H9 (cell line): ENCODE data around the gene GABBR2. TPM values are rescaled to one million over a fixed set of nuclear protein-coding genes. Genes with fewer than 3 reads are reported as not detected.

Source experiments
- DNase-seq: peaks from one replicate; pipeline ENCODE4 v3.0.0-alpha.2; 2017
- H2AFZ ChIP-seq: one replicate; pipeline ENCODE4 v1.6.1; 2013; ENCODE audit warnings: mild to moderate bottlenecking, low read length, control low read depth, moderate library complexity
- H2AK5ac ChIP-seq: 2 replicates; pipeline ENCODE4 v1.6.1; 2013; ENCODE audit warnings: low read length, control low read depth, mixed read lengths; ENCODE audit not compliant: insufficient read length
- H2BK120ac ChIP-seq: one replicate; pipeline ENCODE4 v1.6.1; 2013; ENCODE audit warnings: low read depth, mild to moderate bottlenecking, low read length, control low read depth, inconsistent platforms; ENCODE audit not compliant: poor library complexity, severe bottlenecking
- H2BK12ac ChIP-seq: 2 replicates; pipeline ENCODE4 v1.6.1; 2013; ENCODE audit warnings: low read length, control low read depth, mixed read lengths, low read depth; ENCODE audit not compliant: insufficient read length
- H2BK15ac ChIP-seq: 2 replicates; pipeline ENCODE4 v1.6.1; 2013; ENCODE audit warnings: low read depth, low read length, control low read depth
- H2BK20ac ChIP-seq: one replicate; pipeline ENCODE4 v1.6.1; 2013; ENCODE audit warnings: low read depth, mild to moderate bottlenecking, low read length, control low read depth, inconsistent platforms; ENCODE audit not compliant: poor library complexity, severe bottlenecking
- H2BK5ac ChIP-seq: 2 replicates; pipeline ENCODE4 v1.6.1; 2013; ENCODE audit warnings: low read length, control low read depth, mixed read lengths; ENCODE audit not compliant: insufficient read length
- H3K14ac ChIP-seq: 2 replicates; pipeline ENCODE4 v1.6.1; 2013; ENCODE audit warnings: low read length, control low read depth; ENCODE audit not compliant: insufficient read depth
- H3K18ac ChIP-seq: 2 replicates; pipeline ENCODE4 v1.6.1; 2013; ENCODE audit warnings: low read depth, mild to moderate bottlenecking, mixed read lengths, low read length, control low read depth; ENCODE audit not compliant: insufficient read length
- H3K23ac ChIP-seq: 2 replicates; pipeline ENCODE4 v1.6.1; 2013; ENCODE audit warnings: low read length, control low read depth, mixed read lengths, low read depth; ENCODE audit not compliant: insufficient read length
- H3K23me2 ChIP-seq: 2 replicates; pipeline ENCODE4 v1.6.1; 2013; ENCODE audit warnings: low read depth, mild to moderate bottlenecking, mixed read lengths, low read length, control low read depth; ENCODE audit not compliant: insufficient read length, poor library complexity, severe bottlenecking
- H3K27ac ChIP-seq: 2 replicates; pipeline ENCODE4 v1.5.1; 2013; ENCODE audit warnings: low read length, control low read depth, mixed read lengths, low read depth; ENCODE audit not compliant: insufficient read length
- H3K27me3 ChIP-seq: 2 replicates; pipeline ENCODE4 v1.6.1; 2013; ENCODE audit warnings: low read length, control low read depth, inconsistent platforms; ENCODE audit not compliant: insufficient read depth
- H3K4ac ChIP-seq: 2 replicates; pipeline ENCODE4 v1.6.1; 2013; ENCODE audit warnings: low read depth, mild to moderate bottlenecking, control low read depth, inconsistent platforms, low read length, moderate library complexity
- H3K4me1 ChIP-seq: 2 replicates; pipeline ENCODE4 v1.6.1; 2013; ENCODE audit warnings: low read length, control low read depth, inconsistent platforms; ENCODE audit not compliant: insufficient read depth
- H3K4me2 ChIP-seq: 2 replicates; pipeline ENCODE4 v1.6.1; 2013; ENCODE audit warnings: low read length, control low read depth, mixed read lengths; ENCODE audit not compliant: insufficient read length, insufficient read depth
- H3K56ac ChIP-seq: 2 replicates; pipeline ENCODE4 v1.6.1; 2013; ENCODE audit warnings: low read depth, mild to moderate bottlenecking, mixed read lengths, low read length, control low read depth; ENCODE audit not compliant: insufficient read length
- H3K79me1 ChIP-seq: 2 replicates; pipeline ENCODE4 v1.6.1; 2013; ENCODE audit warnings: low read depth, mild to moderate bottlenecking, moderate library complexity, low read length, control low read depth, inconsistent platforms; ENCODE audit not compliant: insufficient read depth, poor library complexity, severe bottlenecking
- H3K79me2 ChIP-seq: 2 replicates; pipeline ENCODE4 v1.6.1; 2013; ENCODE audit warnings: low read length, control low read depth, inconsistent platforms; ENCODE audit not compliant: insufficient read depth
- H3K9ac ChIP-seq: 2 replicates; pipeline ENCODE4 v1.6.1; 2013; ENCODE audit warnings: low read length, control low read depth, mixed read lengths; ENCODE audit not compliant: insufficient read length; ENCODE audit errors: extremely low read depth
- H3K9me3 ChIP-seq: one replicate; pipeline ENCODE4 v1.6.1; 2013; ENCODE audit warnings: low read depth, low read length, inconsistent platforms; ENCODE audit not compliant: control insufficient read depth
- H3T11ph ChIP-seq: one replicate; pipeline ENCODE4 v1.6.1; 2013; ENCODE audit warnings: mild to moderate bottlenecking, low read length, control low read depth, inconsistent platforms
- H4K20me1 ChIP-seq: one replicate; pipeline ENCODE4 v1.6.1; 2013; ENCODE audit not compliant: control insufficient read depth, insufficient read length, insufficient read depth
- H4K5ac ChIP-seq: 2 replicates; pipeline ENCODE4 v1.6.1; 2013; ENCODE audit warnings: low read depth, mild to moderate bottlenecking, mixed read lengths, low read length, control low read depth; ENCODE audit not compliant: insufficient read length
- H4K8ac ChIP-seq: replicated peaks from 2 replicates; pipeline ENCODE4 v1.6.1; 2013; ENCODE audit warnings: low read length, control low read depth, mixed read lengths, low read depth; ENCODE audit not compliant: insufficient read length
- H4K91ac ChIP-seq: 2 replicates; pipeline ENCODE4 v1.6.1; 2013; ENCODE audit warnings: low read depth, mild to moderate bottlenecking, moderate library complexity, mixed read lengths, low read length, control low read depth; ENCODE audit not compliant: insufficient read length
- H3K27ac Mint-ChIP-seq, 3 experiments: 2 replicates in 2 of 3; 3 replicates in 1 of 3; pipeline ENCODE4 v1.8.0; 2020 to 2021; ENCODE audit warnings: mixed read lengths in 3 of 3, mild to moderate bottlenecking in 1 of 3, moderate library complexity in 1 of 3
- H3K27me3 Mint-ChIP-seq: 2 replicates; pipeline ENCODE4 v1.8.0; 2021; ENCODE audit warnings: low read depth, mild to moderate bottlenecking, moderate library complexity, mixed read lengths
- H3K36me3 Mint-ChIP-seq, 3 experiments: 2 replicates in 2 of 3; 3 replicates in 1 of 3; pipeline ENCODE4 v1.8.0; 2020 to 2021; ENCODE audit warnings: low read depth in 3 of 3, mixed read lengths in 3 of 3; ENCODE audit not compliant: insufficient read depth in 1 of 3
- H3K4me1 Mint-ChIP-seq, 2 experiments: 2 replicates each; pipeline ENCODE4 v1.8.0; 2020; ENCODE audit warnings: mixed read lengths in 2 of 2
- H3K4me3 Mint-ChIP-seq, 2 experiments: 2 replicates in 1 of 2; 3 replicates in 1 of 2; pipeline ENCODE4 v1.8.0; 2020 to 2021; ENCODE audit warnings: mild to moderate bottlenecking in 2 of 2, mixed read lengths in 2 of 2, moderate library complexity in 1 of 2
- H3K9me3 Mint-ChIP-seq, 2 experiments: 2 replicates in 1 of 2; 3 replicates in 1 of 2; pipeline ENCODE4 v1.8.0; 2020; ENCODE audit warnings: mild to moderate bottlenecking in 2 of 2, mixed read lengths in 2 of 2, moderate library complexity in 1 of 2
- CTCF ChIP-seq: fragments of 200-600 bp; sonication (generic); conservative IDR thresholded peaks from 3 replicates; pipeline ENCODE4 v1.8.0; 2021; ENCODE audit warnings: antibody characterized with exemption, mild to moderate bottlenecking
- WGBS: extraction: QIAGEN DNeasy Blood & Tissue Kit; methylation state at CpG from one replicate; pipeline ENCODE4 v1.1.7; 2013; ENCODE audit warnings: missing lambda C conversion rate, low lambda C conversion rate, mixed read lengths; ENCODE audit not compliant: insufficient read length; ENCODE audit errors: extremely low coverage; 5-methylcytosine and 5-hydroxymethylcytosine counted together
- total RNA-seq: library from RNA; stranded (reverse); gene quantifications from 2 replicates; pipeline ENCODE4 v1.2.1, GENCODE V29; 2021

GABBR2 gene
- total RNA-seq, 1 experiment from 2014 or later, result 0.66 TPM

- H2AK5ac ChIP-seq, result no peak overlapping the region
- H3K56ac ChIP-seq, result no peak overlapping the region
- no peaks in the 10 kb centered on the region for H3K23me2 ChIP-seq
- peaks cover 14 to 16% of the 10 kb centered on the region in 2 experiments for H3K4me1 Mint-ChIP-seq
- no peak overlapping the region for H3T11ph ChIP-seq
- H4K8ac ChIP-seq, result no peak overlapping the region
- H2BK12ac ChIP-seq, result no peak overlapping the region
- no peak overlapping the region for H3K4me2 ChIP-seq
- no peak for DNase-seq
- H3K9ac ChIP-seq, result no peak overlapping the region
- H3K27me3 ChIP-seq, result no peaks in the 10 kb centered on the region
- no peaks in the 10 kb centered on the region for H3K36me3 Mint-ChIP-seq
- no peaks in the 10 kb centered on the region for H3K79me1 ChIP-seq
- no peak overlapping the region for H4K5ac ChIP-seq
- H4K91ac ChIP-seq, result no peak overlapping the region
- no peak overlapping the region for H3K4ac ChIP-seq
- no peak overlapping the region for H2BK5ac ChIP-seq
- no CpG with 5 or more reads among the region's 13 CpGs for WGBS
- H3K14ac ChIP-seq, result no peak overlapping the region
- H3K23ac ChIP-seq, result no peak overlapping the region
- no peaks in the 10 kb centered on the region; the same call in none of the 2 replicates for H3K27me3 Mint-ChIP-seq
- H4K20me1 ChIP-seq, result no peaks in the 10 kb centered on the region
- H2BK120ac ChIP-seq, result no peak overlapping the region
- H3K4me1 ChIP-seq, result no peaks in the 10 kb centered on the region
- H2BK20ac ChIP-seq, result no peak overlapping the region
- H3K9me3 ChIP-seq, result no peaks in the 10 kb centered on the region
- H3K79me2 ChIP-seq, result no peaks in the 10 kb centered on the region
- no peaks in the 10 kb centered on the region for H3K9me3 Mint-ChIP-seq
- no peak overlapping the region for H2AFZ ChIP-seq
- no peak overlapping the region for H3K27ac ChIP-seq
- H3K27ac Mint-ChIP-seq, result no peak overlapping the region
- no peak overlapping the region for H3K18ac ChIP-seq
- TF ChIP-seq CTCF, result no peak
- no peak overlapping the region for H2BK15ac ChIP-seq
- no peak overlapping the region for H3K4me3 Mint-ChIP-seq
Observed at GRCh38 chr9:98603821-98604383, 104.8 kb downstream of the GABBR2 start.
